AG04449 (cell line): ENCODE results near the gene CEP128.

ENCODE experiments used
- CTCF ChIA-PET: fragments of 350-600 bp; formaldehyde crosslinking; extraction: SDS; loops from one replicate; lab custom pipeline; 2021; ENCODE audit warnings: antibody characterized with exemption; lab: Yijun Ruan, JAX
- POLR2A ChIA-PET: fragments of 400-600, 350-600 bp; formaldehyde crosslinking; extraction: SDS; loops from one replicate; lab custom pipeline; 2020; ENCODE audit warnings: antibody characterized with exemption, inconsistent platforms; lab: Yijun Ruan, JAX
- DNase-seq: peaks from one replicate; pipeline ENCODE4 v3.0.0-alpha.2; 2010; ENCODE audit warnings: low read depth, low spot score
- H3K4me3 ChIP-seq: 2 replicates; pipeline ENCODE4 v1.5.1; 2011; ENCODE audit warnings: low read depth, mild to moderate bottlenecking, control low read depth, low read length
- CTCF ChIP-seq: IDR thresholded peaks from one replicate; pipeline ENCODE4 v1.5.1; 2011; ENCODE audit warnings: mild to moderate bottlenecking, moderate library complexity, low read length, control low read depth, inconsistent platforms; ENCODE audit not compliant: insufficient read depth; ENCODE audit errors: missing control alignments

Gene CEP128

DNA sequence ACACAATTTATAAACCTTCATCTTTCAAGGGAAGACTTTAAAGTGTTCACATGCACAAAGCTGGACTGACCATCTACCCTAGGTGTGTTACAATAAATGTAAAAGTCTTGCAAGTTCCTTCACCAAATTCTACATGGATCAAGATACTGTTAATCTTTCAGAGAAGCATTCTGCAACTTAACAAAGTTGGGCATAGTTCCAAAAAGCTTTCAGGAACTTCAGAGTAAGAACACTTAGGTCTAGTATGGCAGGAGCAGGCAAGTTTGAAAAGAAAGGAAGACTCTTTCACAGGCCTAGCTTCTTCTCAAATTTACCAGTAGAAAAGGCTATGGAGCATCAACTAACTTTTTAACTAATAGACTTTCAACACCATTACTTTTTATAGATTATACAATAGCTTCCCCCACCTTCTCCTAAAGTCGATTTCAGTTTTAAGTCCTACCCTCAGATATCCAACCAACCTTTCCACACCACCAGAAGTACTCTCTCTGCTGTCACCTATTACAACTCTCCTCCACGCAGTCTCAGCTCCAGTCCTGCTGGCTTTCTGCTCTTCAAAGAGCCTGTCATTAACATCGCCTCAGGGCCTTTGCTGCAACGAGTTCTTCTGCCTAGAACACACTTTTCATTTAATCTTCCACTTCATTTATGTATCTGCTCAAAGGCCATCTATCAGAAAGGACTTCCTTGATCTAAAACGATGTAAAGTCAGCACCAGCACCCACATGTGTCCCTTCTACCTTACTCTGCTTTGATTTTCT is 333.9 kb downstream of the CEP128 start:
- POLR2A ChIA-PET, result no interaction called here
- TF ChIP-seq CTCF, result no peak
- H3K4me3 ChIP-seq, result no peak overlapping the region
- CTCF ChIA-PET, result interaction anchor here (0.9 to 1.8 kb wide), 2 partner anchors 11 to 21 kb away, joined by 4 to 7 read pairs; no protein-coding TSS in a partner anchor
- DNase-seq, result no peak

DNA sequence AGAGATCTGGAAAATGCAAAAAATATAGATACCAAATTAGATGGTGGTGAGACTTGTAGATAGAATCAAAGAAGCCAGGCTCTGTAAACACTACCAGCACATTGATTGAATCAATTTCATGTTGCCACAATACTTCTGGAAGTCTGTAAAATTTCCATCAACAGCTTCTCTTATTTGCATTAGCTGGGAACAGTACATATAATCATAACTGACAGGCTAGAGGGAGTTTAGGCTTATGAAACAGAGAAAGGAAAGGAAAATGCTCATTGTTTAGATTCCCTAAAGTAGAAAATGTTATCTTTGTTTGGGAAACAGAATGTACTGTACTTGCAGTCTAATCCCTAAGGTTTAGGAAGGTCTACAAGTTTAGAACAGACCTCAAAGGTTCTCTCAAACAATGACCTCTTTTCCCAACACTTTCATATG is 335.2 kb downstream of the CEP128 start:
- no peak for DNase-seq
- no peak overlapping the region for H3K4me3 ChIP-seq
- ChIA-PET POLR2A (no interaction called here), CTCF (interaction anchor here (1.2 kb wide), 1 partner anchor 14 kb away, joined by 3 read pairs; no protein-coding TSS in a partner anchor)
- no peak for TF ChIP-seq CTCF

DNA sequence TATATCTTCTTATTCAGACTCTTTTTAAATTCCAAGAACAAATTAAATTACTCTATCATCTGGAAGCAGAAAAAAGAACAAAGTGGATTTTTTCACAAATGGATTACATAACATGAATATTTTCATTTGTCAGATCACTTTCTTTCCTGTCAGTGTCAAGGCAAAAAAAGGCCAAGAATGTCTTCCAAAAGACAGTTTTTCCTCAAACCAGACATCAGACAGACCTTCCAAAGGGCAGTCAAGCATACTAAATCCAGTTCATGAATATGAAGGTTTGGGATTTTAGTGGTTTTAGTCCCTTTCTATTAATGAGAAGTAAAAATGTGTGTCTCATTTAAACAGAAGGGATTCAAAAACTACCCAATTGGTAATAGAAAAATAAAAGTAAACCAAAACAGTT is 336.0 kb downstream of the CEP128 start:
- ChIA-PET POLR2A (no interaction called here), CTCF (interaction anchor here (1.2 kb wide), 1 partner anchor 13 kb away, joined by 3 read pairs; no protein-coding TSS in a partner anchor)
- H3K4me3 ChIP-seq, result no peak overlapping the region
- TF ChIP-seq CTCF, result no peak
- no peak for DNase-seq

- DNase-seq, result no peak
- ChIA-PET CTCF (no interaction called here), POLR2A (no interaction called here)
- TF ChIP-seq CTCF, result no peak
- no peak overlapping the region for H3K4me3 ChIP-seq
Measured at GRCh38 chr14:80602946-80603345, 338.6 kb downstream of the CEP128 start.

DNA sequence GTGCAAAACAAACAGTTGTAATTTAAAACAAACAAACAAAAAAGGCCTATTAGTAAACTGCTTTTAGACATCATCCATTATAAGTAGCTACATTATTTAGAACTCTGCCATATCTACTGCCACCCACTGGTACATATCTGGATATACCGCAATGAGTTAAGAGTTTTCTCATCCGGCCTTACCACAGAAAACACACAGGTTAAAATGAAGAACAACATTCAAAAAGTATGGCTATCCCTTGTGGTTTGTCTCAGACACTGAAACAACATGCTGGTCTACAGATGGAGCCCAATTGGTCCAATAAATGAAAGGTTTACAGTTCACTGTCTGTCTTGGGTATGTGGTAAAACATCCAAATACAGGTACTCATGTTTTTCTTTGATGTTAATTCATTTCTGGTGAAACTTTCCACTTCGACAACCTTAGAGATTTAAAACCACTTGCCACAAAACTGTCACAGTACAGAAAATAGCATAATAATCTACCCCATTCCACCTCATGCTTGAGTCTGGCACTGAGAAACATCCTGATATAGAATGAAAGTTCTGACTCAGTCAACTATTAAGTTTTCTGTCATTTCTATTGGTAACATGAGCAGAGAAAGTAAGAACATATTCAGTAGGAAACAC is 354.3 kb downstream of the CEP128 start:
- no peak overlapping the region for H3K4me3 ChIP-seq
- CTCF ChIA-PET, result interaction anchor here (0.7 to 3.0 kb wide), 20 partner anchors 9 to 531 kb away, joined by 3 to 10 read pairs (median 4); no protein-coding TSS in a partner anchor
- peak; percentile 40 for TF ChIP-seq CTCF
- POLR2A ChIA-PET, result no interaction called here
- DNase-seq, result no peak

- no peak for TF ChIP-seq CTCF
- CTCF ChIA-PET, result interaction anchor here (0.6 to 3.0 kb wide), 15 partner anchors 10 to 1652 kb away, joined by 3 to 10 read pairs (median 4); no protein-coding TSS in a partner anchor
- POLR2A ChIA-PET, result no interaction called here
- no peak for DNase-seq
- no peak overlapping the region for H3K4me3 ChIP-seq
Measured at GRCh38 chr14:80586131-80586530, 355.4 kb downstream of the CEP128 start.
